ENCODE data around the gene ARHGAP6.
"Not testable (repeated sequence)": the region's sequence is repeated elsewhere in the genome, so short reads cannot be mapped to it uniquely, and the experiment has no call there.

Gene ARHGAP6

DNA sequence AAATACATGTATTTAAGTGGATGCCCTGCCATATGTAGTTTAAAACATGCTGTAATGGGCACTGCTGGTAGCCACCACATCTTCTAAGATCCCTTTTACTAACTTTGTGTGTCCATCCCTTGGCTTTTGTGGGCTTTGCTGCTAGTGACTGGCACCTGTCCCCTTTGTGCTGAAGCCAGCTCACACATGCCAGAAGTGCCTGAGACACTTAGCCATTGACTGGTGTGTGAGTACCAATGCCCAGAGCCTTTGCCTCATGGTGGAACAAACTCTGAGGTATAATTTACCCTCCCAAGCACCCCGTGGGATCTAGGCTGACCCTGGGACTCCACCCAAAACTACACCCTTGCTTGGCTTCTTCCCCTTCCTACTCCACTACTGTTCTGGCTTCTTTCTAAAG is 33.0 kb downstream of the ARHGAP6 start:
- Histone ChIP-seq H3K27ac (no peak overlapping the region), H3K27me3 (ENCODE audit: insufficient read depth, low read depth, severe bottlenecking) (peaks cover 34% of the 10 kb centered on the region), H3K4me3 (ENCODE audit: low read depth, low read length) (no peak overlapping the region), H3K36me3 (no peaks in the 10 kb centered on the region), H3K9me3 (ENCODE audit: severe bottlenecking) (no peaks in the 10 kb centered on the region)
- DNase-seq, result no peak
- TF ChIP-seq, protein P1, sequence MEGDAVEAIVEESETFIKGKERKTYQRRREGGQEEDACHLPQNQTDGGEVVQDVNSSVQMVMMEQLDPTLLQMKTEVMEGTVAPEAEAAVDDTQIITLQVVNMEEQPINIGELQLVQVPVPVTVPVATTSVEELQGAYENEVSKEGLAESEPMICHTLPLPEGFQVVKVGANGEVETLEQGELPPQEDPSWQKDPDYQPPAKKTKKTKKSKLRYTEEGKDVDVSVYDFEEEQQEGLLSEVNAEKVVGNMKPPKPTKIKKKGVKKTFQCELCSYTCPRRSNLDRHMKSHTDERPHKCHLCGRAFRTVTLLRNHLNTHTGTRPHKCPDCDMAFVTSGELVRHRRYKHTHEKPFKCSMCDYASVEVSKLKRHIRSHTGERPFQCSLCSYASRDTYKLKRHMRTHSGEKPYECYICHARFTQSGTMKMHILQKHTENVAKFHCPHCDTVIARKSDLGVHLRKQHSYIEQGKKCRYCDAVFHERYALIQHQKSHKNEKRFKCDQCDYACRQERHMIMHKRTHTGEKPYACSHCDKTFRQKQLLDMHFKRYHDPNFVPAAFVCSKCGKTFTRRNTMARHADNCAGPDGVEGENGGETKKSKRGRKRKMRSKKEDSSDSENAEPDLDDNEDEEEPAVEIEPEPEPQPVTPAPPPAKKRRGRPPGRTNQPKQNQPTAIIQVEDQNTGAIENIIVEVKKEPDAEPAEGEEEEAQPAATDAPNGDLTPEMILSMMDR (IDR thresholded peaks at IDR 0.05; ENCODE audit: low read depth, low read length), result no peak

DNA sequence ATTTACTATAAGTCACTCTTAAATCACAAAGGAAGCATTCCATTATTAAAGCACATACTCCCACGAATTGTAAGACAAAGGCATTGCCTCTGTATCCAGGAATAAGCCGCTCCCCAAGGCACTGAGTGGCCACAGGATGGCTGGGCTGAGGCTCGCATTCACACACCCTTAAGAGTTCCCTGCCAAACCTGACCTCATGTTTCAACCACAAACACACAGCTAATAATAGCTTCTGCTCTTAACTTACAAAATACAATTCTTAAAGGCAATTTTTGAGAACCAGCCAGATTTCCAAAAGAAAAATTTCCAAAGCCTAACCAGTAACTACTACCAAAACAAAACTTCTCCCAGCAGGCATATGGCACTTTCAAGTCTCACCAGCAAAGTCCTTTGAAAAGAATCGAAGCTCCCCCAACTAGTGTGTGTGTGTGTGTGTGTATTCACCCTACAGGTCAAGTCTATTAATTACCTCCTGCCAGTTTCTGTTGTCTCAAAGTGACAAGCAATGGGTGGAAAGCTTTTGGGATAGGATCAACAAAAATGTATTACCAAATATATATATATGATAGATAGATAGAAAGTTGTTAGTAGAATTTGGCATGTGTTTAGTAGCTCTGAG is 36.0 kb downstream of the ARHGAP6 start:
- H3K4me3 ChIP-seq (ENCODE audit: low read depth, low read length), result no peak overlapping the region
- H3K36me3 ChIP-seq, result no peaks in the 10 kb centered on the region
- H3K27ac ChIP-seq, result no peak overlapping the region
- TF ChIP-seq, protein P1 (IDR thresholded peaks at IDR 0.05; ENCODE audit: low read depth, low read length), result no peak
- no peak for DNase-seq
- H3K27me3 ChIP-seq (ENCODE audit: insufficient read depth, low read depth, severe bottlenecking), result peaks cover 22% of the 10 kb centered on the region
- H3K9me3 ChIP-seq (ENCODE audit: severe bottlenecking), result no peaks in the 10 kb centered on the region

DNA sequence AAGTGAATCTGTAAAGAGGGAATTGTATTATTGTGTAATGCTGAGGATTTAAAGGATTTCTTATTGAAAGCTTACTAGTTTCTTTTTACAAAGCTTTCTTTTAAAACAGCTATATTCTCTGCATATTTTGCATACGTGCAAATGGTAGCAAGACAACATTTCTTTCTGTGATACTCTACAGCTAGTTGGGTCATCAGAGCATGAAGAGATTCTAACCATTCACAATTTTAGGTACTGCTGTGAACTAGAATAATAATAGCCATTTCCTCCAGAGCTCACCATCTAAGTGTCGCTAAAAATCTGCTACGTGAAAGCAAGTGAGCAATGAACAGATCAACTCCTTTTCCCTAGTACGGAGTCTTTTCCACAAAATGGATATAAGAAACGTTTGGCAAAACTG is 37.3 kb downstream of the ARHGAP6 start:
- TF ChIP-seq, protein P1 (IDR thresholded peaks at IDR 0.05; ENCODE audit: low read depth, low read length), result no peak
- DNase-seq, result no peak
- Histone ChIP-seq H3K27ac (no peak overlapping the region), H3K9me3 (ENCODE audit: severe bottlenecking) (no peaks in the 10 kb centered on the region), H3K27me3 (ENCODE audit: insufficient read depth, low read depth, severe bottlenecking) (peaks cover 28% of the 10 kb centered on the region), H3K36me3 (no peaks in the 10 kb centered on the region), H3K4me3 (ENCODE audit: low read depth, low read length) (no peak overlapping the region)

DNA sequence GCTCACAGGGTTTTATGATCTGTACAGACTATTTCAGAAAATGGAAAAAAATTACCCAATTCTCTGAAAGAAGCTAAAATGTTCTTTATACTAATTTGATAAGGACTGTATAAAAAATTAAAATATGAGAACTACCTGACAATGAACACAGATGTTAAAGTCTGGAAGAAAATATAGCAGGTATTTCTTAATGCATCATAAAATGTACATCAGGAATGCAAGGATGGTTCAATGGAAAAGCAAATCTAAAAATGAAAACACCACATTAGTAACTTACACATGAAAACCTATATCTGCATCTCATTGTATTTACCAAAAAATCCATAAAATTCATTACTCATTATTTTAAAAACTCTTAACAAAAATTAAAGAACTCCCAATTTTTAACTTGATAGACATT is 39.4 kb downstream of the ARHGAP6 start:
- DNase-seq, result no peak
- TF ChIP-seq, protein P1 (IDR thresholded peaks at IDR 0.05; ENCODE audit: low read depth, low read length), result no peak
- Histone ChIP-seq H3K27me3 (ENCODE audit: insufficient read depth, low read depth, severe bottlenecking) (peaks cover 21% of the 10 kb centered on the region), H3K9me3 (ENCODE audit: severe bottlenecking) (no peaks in the 10 kb centered on the region), H3K36me3 (no peaks in the 10 kb centered on the region), H3K27ac (no peak overlapping the region), H3K4me3 (ENCODE audit: low read depth, low read length) (no peak overlapping the region)

DNA sequence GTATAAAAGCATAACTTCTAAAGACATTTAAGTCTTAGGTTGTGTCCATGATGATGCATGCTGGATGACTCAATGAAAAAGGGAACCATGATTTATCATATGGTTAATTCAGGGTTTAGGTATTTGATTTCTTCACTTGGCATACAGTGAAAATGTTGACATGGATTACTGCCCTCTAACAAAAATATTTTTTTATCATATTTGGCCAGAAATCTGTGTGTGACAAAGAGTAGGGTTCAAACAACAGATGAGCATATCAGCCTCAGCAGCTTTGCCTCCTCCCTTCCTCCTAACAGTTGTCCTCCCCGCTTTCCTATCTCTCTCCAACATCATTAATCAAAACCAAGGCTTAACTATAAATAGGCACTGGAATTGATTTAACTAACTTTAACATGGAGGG is 46.3 kb downstream of the ARHGAP6 start:
- Histone ChIP-seq H3K9me3 (ENCODE audit: severe bottlenecking) (no peaks in the 10 kb centered on the region), H3K27ac (no peak overlapping the region), H3K27me3 (ENCODE audit: insufficient read depth, low read depth, severe bottlenecking) (peaks cover 30% of the 10 kb centered on the region), H3K36me3 (no peaks in the 10 kb centered on the region), H3K4me3 (ENCODE audit: low read depth, low read length) (no peak overlapping the region)
- TF ChIP-seq, protein P1 (IDR thresholded peaks at IDR 0.05; ENCODE audit: low read depth, low read length), result no peak
- no peak for DNase-seq

DNA sequence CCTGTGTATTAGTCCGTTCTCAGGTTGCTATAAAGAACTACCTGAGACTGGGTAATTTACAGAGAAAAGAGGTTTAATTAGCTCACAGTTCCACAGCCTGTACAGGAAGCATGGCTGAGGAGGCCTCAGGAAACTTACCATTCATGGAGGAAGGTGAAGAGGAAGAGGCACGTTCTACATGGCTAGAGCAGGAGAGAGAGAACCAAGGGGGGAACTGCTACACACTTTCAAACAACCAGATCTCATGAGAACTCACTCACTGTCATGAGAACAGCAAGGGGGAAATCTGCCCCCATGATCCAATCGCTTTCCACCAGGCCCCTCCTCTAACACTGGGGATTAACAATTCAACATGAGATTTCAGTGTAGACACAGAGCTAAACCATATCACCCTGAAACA is 51.5 kb downstream of the ARHGAP6 start:
- not testable (repeated sequence) for H3K27ac ChIP-seq; H3K4me3 ChIP-seq (ENCODE audit: low read depth, low read length); DNase-seq; H3K36me3 ChIP-seq; H3K9me3 ChIP-seq (ENCODE audit: severe bottlenecking)
- peaks cover 18% of the 10 kb centered on the region for H3K27me3 ChIP-seq (ENCODE audit: insufficient read depth, low read depth, severe bottlenecking)

Measured in WERI-Rb-1 (cell line).